Measurements from ENCODE around the gene UTP4.

Gene UTP4

GRCh38 chr16:69180011-69180338 is 47.5 kb downstream of the UTP4 start:
- DNase-seq: no peak

GRCh38 chr16:69182730-69183416 is 50.4 kb downstream of the UTP4 start:
- DNase-seq: no peak

GRCh38 chr16:69186642-69187445 is 54.4 kb downstream of the UTP4 start, which contains the start of gene SNTB2:
Gene SNTB2 (plus strand): TSS chr16:69187164. CDS start chr16:69187167, 3 bp downstream.
- peak; percentile 88 for DNase-seq

GRCh38 chr16:69187446-69188235 is 55.2 kb downstream of the UTP4 start:
- peak; percentile 52 for DNase-seq

- peak; percentile 20 for DNase-seq
These were observed 55.7 kb downstream of the UTP4 start for GRCh38 chr16:69188236-69188549.

GRCh38 chr16:69188716-69189115 is 56.3 kb downstream of the UTP4 start:
- peak; percentile 22 for DNase-seq

- DNase-seq: no peak
These were observed 57.7 kb downstream of the UTP4 start for GRCh38 chr16:69190046-69190588.

- no peak for DNase-seq
These were observed 58.1 kb downstream of the UTP4 start for GRCh38 chr16:69190598-69190997.

- no peak for DNase-seq
These were observed 58.7 kb downstream of the UTP4 start for GRCh38 chr16:69191136-69191535.

- peak; percentile 53 for DNase-seq
These were observed 61.4 kb downstream of the UTP4 start for GRCh38 chr16:69193855-69194254.

- peak; percentile 47 for DNase-seq
These were observed 62.0 kb downstream of the UTP4 start for GRCh38 chr16:69194488-69194887.

- DNase-seq: no peak
These were observed 63.0 kb downstream of the UTP4 start for GRCh38 chr16:69195369-69196029.

- DNase-seq: no peak
These were observed 65.1 kb downstream of the UTP4 start for GRCh38 chr16:69197573-69197972.

GRCh38 chr16:69199382-69199781 is 66.9 kb downstream of the UTP4 start:
- peak; percentile 58 for DNase-seq

GRCh38 chr16:69201291-69201690 is 68.8 kb downstream of the UTP4 start:
- DNase-seq: no peak

- no peak for DNase-seq
These were observed 69.3 kb downstream of the UTP4 start for GRCh38 chr16:69201787-69202186.

- DNase-seq: peak; percentile 13
These were observed 71.7 kb downstream of the UTP4 start for GRCh38 chr16:69204172-69204571.

- DNase-seq: no peak
These were observed 77.3 kb downstream of the UTP4 start for GRCh38 chr16:69209735-69210134.

- peak; percentile 72 for DNase-seq
These were observed 85.0 kb downstream of the UTP4 start for GRCh38 chr16:69217433-69217832.
